ENCODE results near the gene FAM180A. TPM values are rescaled to one million over a fixed set of nuclear protein-coding genes. Genes with fewer than 3 reads are reported as not detected.

Gene FAM180A
- total RNA-seq, 3 donors from 2014 or later (not counting 1 experiment from before 2014, with no cell fraction given), result not detected

DNA sequence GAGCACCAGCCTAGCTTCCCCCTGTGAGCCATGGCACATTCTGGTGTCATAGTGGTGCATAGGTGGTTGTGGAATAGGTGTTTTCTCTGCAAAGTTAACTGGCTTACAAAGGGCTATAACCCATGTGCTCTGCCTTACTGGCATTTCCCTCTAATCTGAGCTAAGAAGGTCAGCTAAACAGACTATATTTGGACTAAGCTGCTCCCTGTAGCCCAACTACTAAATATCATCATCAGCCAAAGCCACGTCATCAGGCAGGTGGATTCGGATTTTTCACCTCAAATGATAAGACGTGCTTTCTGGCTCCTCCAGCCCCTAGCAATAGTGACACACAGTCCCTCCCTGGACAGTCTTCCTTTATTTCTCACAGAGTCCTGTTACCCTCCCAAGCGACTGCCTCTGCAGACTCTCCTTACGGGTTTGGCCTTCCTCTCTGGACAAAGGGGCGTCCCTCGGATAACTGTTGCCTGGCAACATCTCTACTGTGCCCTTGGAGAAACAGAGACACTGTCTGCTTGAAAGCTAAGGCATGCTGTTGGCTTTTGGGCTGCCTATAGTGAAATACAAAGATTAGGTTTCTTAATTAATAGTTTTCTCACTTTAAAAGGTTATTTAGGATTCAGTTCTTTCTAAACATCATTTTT lies 29.7 kb downstream of the FAM180A start:
- TF ChIP-seq, protein P1, sequence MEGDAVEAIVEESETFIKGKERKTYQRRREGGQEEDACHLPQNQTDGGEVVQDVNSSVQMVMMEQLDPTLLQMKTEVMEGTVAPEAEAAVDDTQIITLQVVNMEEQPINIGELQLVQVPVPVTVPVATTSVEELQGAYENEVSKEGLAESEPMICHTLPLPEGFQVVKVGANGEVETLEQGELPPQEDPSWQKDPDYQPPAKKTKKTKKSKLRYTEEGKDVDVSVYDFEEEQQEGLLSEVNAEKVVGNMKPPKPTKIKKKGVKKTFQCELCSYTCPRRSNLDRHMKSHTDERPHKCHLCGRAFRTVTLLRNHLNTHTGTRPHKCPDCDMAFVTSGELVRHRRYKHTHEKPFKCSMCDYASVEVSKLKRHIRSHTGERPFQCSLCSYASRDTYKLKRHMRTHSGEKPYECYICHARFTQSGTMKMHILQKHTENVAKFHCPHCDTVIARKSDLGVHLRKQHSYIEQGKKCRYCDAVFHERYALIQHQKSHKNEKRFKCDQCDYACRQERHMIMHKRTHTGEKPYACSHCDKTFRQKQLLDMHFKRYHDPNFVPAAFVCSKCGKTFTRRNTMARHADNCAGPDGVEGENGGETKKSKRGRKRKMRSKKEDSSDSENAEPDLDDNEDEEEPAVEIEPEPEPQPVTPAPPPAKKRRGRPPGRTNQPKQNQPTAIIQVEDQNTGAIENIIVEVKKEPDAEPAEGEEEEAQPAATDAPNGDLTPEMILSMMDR (IDR thresholded peaks at IDR 0.05), result no peak
- DNase-seq (no peak), ATAC-seq (no peak)
- Histone ChIP-seq H3K27me3 (ENCODE audit: control insufficient read depth, insufficient read depth, low read length) (no peaks in the 10 kb centered on the region), H3K36me3 (ENCODE audit: control insufficient read depth, insufficient read depth, low read length) (no peaks in the 10 kb centered on the region), H3K27ac (ENCODE audit: low read length) (no peak overlapping the region), H3K9me3 (ENCODE audit: control insufficient read depth, insufficient read depth, low read length) (no peaks in the 10 kb centered on the region), H3K4me1 (ENCODE audit: control insufficient read depth, insufficient read depth, low read length) (no peaks in the 10 kb centered on the region), H3K4me3 (ENCODE audit: low read length) (no peak overlapping the region)
- no peak overlapping the region for H3K4me3 Mint-ChIP-seq
- no peaks in the 10 kb centered on the region for H3K4me1 Mint-ChIP-seq
- no peaks in the 10 kb centered on the region for H3K9me3 Mint-ChIP-seq
- peaks cover 11 to 12% of the 10 kb centered on the region in 2 donors for H3K27me3 Mint-ChIP-seq (ENCODE audit: low read depth in 2 of 2)
- WGBS (ENCODE audit: insufficient coverage), result 92% methylated on average over 7 of the region's 7 CpGs
- intact Hi-C loops (cut with micrococcal nuclease), result no loop called here
- H3K27ac Mint-ChIP-seq, result no peak overlapping the region
- H3K36me3 Mint-ChIP-seq, result no peaks in the 10 kb centered on the region

DNA sequence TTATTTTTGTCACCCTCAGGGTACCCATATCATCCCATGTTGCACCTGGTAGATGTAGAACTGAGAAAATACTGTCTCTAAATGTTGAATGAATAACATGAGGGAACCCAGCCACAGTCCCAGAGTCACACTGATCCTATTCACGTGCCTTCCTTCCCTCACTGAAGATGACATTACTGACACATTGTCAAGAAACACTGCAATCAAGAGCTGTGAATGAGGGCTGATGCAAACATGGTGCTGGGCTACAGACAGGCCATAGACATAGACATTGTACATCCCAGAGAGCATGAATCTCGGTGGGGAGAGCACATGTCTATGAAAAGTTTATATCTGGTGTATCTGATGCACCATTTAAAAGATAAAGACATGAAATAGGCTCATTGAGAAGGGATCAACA lies 30.4 kb downstream of the FAM180A start:
- H3K27me3 ChIP-seq (ENCODE audit: control insufficient read depth, insufficient read depth, low read length), result no peaks in the 10 kb centered on the region
- Mint-ChIP-seq H3K27me3 (ENCODE audit: low read depth in 2 of 2) (peaks cover 4 to 8% of the 10 kb centered on the region in 2 donors), H3K27ac (no peak overlapping the region), H3K9me3 (no peaks in the 10 kb centered on the region), H3K36me3 (no peaks in the 10 kb centered on the region), H3K4me3 (no peak overlapping the region), H3K4me1 (no peaks in the 10 kb centered on the region)
- no peak overlapping the region for H3K27ac ChIP-seq (ENCODE audit: low read length)
- ATAC-seq, result no peak
- intact Hi-C loops (cut with micrococcal nuclease), result no loop called here
- H3K36me3 ChIP-seq (ENCODE audit: control insufficient read depth, insufficient read depth, low read length), result no peaks in the 10 kb centered on the region
- no peak for DNase-seq
- H3K4me3 ChIP-seq (ENCODE audit: low read length), result no peak overlapping the region
- TF ChIP-seq, protein P1 (IDR thresholded peaks at IDR 0.05), result no peak
- no peaks in the 10 kb centered on the region for H3K4me1 ChIP-seq (ENCODE audit: control insufficient read depth, insufficient read depth, low read length)
- WGBS (ENCODE audit: insufficient coverage), result 79% methylated on average over 2 of the region's 2 CpGs
- H3K9me3 ChIP-seq (ENCODE audit: control insufficient read depth, insufficient read depth, low read length), result no peaks in the 10 kb centered on the region

DNA sequence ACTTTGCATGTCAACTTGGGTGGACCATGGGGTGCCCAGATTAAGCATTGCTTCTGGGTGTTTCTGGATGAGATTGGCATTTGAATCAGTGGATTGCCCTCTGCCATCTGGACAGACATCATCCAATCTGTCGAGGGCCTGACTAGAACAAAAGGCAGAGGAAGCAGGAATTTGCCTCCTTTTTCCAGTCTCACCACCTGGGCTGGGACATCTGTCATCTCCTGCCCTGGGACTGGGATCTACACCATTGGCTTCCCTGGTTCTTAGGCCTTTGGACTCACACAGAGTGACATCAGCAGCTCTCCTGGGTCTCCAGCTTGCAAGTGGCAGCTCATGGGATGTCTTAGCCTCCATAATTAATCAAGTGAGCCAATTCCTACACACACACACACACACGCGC lies 30.9 kb downstream of the FAM180A start:
- Histone ChIP-seq H3K27ac (ENCODE audit: low read length) (no peak overlapping the region), H3K9me3 (ENCODE audit: control insufficient read depth, insufficient read depth, low read length) (no peaks in the 10 kb centered on the region), H3K4me3 (ENCODE audit: low read length) (no peak overlapping the region), H3K36me3 (ENCODE audit: control insufficient read depth, insufficient read depth, low read length) (no peaks in the 10 kb centered on the region), H3K27me3 (ENCODE audit: control insufficient read depth, insufficient read depth, low read length) (no peaks in the 10 kb centered on the region), H3K4me1 (ENCODE audit: control insufficient read depth, insufficient read depth, low read length) (no peaks in the 10 kb centered on the region)
- DNase-seq (no peak), ATAC-seq (no peak)
- H3K27me3 Mint-ChIP-seq (ENCODE audit: low read depth in 2 of 2), result peaks cover 0 to 8% of the 10 kb centered on the region in 2 donors
- H3K9me3 Mint-ChIP-seq, result no peaks in the 10 kb centered on the region
- H3K36me3 Mint-ChIP-seq, result no peaks in the 10 kb centered on the region
- H3K27ac Mint-ChIP-seq, result no peak overlapping the region
- WGBS (ENCODE audit: insufficient coverage), result 44% methylated on average over 3 of the region's 3 CpGs
- TF ChIP-seq, protein P1 (IDR thresholded peaks at IDR 0.05), result no peak
- no peaks in the 10 kb centered on the region for H3K4me1 Mint-ChIP-seq
- no peak overlapping the region for H3K4me3 Mint-ChIP-seq
- intact Hi-C loops (cut with micrococcal nuclease), result no loop called here

DNA sequence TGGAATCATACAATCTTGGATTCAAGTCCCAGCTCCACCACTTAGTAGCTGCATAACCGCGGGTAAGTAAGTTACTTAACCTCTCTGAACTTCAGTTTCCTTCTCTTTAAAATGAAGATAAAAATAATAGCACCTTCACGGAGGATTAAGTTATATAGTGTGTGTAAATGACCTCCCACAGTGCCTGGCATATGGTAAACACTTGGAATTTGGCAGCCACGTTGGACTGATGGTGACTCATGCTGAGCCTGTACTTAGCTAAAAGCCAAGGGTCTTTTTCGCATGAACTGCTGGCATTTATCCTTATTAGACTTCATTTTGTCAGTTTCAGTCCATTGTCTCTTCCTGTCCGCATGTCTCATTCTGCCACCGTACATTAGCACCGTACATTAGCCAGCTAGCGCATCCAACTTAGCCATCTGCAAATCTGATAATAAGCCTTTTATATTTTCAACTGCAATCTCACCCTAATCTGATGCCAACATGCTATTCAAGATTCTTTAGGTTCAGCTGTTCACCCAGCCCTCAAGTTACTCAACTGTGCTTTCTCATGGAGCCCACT lies 31.9 kb downstream of the FAM180A start:
- TF ChIP-seq, protein P1 (IDR thresholded peaks at IDR 0.05), result no peak

More for the DNA sequence above, 31.9 kb downstream of the FAM180A start:
- H3K4me1 Mint-ChIP-seq, result no peaks in the 10 kb centered on the region
- 93% methylated on average over 9 of the region's 9 CpGs for WGBS (ENCODE audit: insufficient coverage)
- ATAC-seq, result no peak
- no peak overlapping the region for H3K27ac Mint-ChIP-seq
- no peaks in the 10 kb centered on the region for H3K4me1 ChIP-seq (ENCODE audit: control insufficient read depth, insufficient read depth, low read length)
- H3K4me3 Mint-ChIP-seq, result no peak overlapping the region
- no peak for DNase-seq
- H3K27me3 ChIP-seq (ENCODE audit: control insufficient read depth, insufficient read depth, low read length), result no peaks in the 10 kb centered on the region
- no peaks in the 10 kb centered on the region for H3K9me3 Mint-ChIP-seq
- H3K36me3 Mint-ChIP-seq, result no peaks in the 10 kb centered on the region
- H3K27ac ChIP-seq (ENCODE audit: low read length), result no peak overlapping the region
- peaks cover 0 to 8% of the 10 kb centered on the region in 2 donors for H3K27me3 Mint-ChIP-seq (ENCODE audit: low read depth in 2 of 2)
- H3K4me3 ChIP-seq (ENCODE audit: low read length), result no peak overlapping the region
- intact Hi-C loops (cut with micrococcal nuclease), result no loop called here
- no peaks in the 10 kb centered on the region for H3K36me3 ChIP-seq (ENCODE audit: control insufficient read depth, insufficient read depth, low read length)
- no peaks in the 10 kb centered on the region for H3K9me3 ChIP-seq (ENCODE audit: control insufficient read depth, insufficient read depth, low read length)
